Kidney epithelial cell (primary cell): Measurements from ENCODE around the gene BCL2L13. TPM values are rescaled to one million over a fixed set of nuclear protein-coding genes. Genes with fewer than 3 reads are reported as not detected.

Source experiments
- DNase-seq: peaks from one replicate; pipeline ENCODE4 v3.0.0-alpha.2; 2010; ENCODE audit warnings: low read depth
- H3K27me3 ChIP-seq: 2 replicates; pipeline ENCODE4 v1.6.0; 2011; ENCODE audit warnings: low read length; ENCODE audit not compliant: control insufficient read depth, insufficient read depth
- H3K36me3 ChIP-seq: 2 replicates; pipeline ENCODE4 v1.5.1; 2011; ENCODE audit warnings: low read length; ENCODE audit not compliant: control insufficient read depth, insufficient read depth
- H3K4me3 ChIP-seq: 2 replicates; pipeline ENCODE4 v1.5.1; 2011; ENCODE audit warnings: low read depth, mild to moderate bottlenecking, control low read depth, low read length
- total RNA-seq: library from RNA; depleted of rRNA; stranded (reverse); fragments of >200 nt; gene quantifications from 2 replicates; pipeline ENCODE4 v1.2.3, GENCODE V29; 2015
- TF ChIP-seq, protein P1 (sequence below): IDR thresholded peaks from 2 replicates; pipeline ENCODE4 v1.5.1; 2011; ENCODE audit warnings: mild to moderate bottlenecking, moderate library complexity, low read length, control low read depth, inconsistent platforms; ENCODE audit not compliant: insufficient read depth, poor library complexity, severe bottlenecking

BCL2L13 gene
- total RNA-seq, 1 donor from 2014 or later: 58.4 TPM

DNA sequence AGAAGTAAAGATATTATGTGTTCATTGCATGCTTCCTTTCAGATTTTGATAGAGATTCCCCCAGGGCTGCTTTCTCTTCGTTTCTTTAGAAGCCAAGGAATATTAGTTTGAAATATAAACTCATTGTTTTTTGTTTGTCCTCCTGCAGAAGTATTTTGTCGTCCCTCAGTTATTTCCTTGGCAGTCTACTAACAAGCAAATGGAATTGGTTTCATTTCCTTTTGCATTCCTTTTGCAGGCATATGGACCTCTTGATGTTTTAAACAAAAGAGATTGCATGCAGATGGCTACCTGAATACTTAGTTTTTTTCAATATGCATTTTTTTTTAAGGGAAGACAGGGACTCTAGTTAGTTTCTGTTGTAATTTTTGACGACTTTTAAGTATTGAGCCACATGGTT is 62.2 kb downstream of the BCL2L13 start:
- DNase-seq: no peak
- Histone ChIP-seq H3K36me3 (no peaks in the 10 kb centered on the region), H3K27me3 (no peaks in the 10 kb centered on the region), H3K4me3 (no peak overlapping the region)
- TF ChIP-seq, protein P1, sequence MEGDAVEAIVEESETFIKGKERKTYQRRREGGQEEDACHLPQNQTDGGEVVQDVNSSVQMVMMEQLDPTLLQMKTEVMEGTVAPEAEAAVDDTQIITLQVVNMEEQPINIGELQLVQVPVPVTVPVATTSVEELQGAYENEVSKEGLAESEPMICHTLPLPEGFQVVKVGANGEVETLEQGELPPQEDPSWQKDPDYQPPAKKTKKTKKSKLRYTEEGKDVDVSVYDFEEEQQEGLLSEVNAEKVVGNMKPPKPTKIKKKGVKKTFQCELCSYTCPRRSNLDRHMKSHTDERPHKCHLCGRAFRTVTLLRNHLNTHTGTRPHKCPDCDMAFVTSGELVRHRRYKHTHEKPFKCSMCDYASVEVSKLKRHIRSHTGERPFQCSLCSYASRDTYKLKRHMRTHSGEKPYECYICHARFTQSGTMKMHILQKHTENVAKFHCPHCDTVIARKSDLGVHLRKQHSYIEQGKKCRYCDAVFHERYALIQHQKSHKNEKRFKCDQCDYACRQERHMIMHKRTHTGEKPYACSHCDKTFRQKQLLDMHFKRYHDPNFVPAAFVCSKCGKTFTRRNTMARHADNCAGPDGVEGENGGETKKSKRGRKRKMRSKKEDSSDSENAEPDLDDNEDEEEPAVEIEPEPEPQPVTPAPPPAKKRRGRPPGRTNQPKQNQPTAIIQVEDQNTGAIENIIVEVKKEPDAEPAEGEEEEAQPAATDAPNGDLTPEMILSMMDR: no peak

DNA sequence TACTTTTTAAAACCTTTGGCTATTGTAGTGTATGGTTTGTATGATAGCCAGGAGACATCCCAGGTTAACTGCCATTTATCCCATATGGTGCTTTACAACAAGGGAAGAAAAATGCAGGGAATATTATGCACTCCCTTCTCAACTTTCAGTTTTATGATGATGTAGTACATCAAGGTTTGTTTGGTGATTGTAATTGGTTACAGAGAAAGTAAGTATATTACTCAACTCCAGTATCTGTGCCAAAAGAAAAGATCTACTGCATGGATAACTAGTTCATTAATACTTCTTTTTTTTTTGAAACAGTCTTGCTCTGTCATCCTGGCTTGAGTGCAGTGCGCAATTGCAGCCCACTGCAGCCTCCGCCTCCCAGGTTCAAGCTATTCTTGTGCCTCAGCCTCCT is 65.3 kb downstream of the BCL2L13 start:
- no peaks in the 10 kb centered on the region for H3K36me3 ChIP-seq
- H3K27me3 ChIP-seq: no peaks in the 10 kb centered on the region
- DNase-seq: no peak
- H3K4me3 ChIP-seq: no peak overlapping the region
- TF ChIP-seq, protein P1: no peak

DNA sequence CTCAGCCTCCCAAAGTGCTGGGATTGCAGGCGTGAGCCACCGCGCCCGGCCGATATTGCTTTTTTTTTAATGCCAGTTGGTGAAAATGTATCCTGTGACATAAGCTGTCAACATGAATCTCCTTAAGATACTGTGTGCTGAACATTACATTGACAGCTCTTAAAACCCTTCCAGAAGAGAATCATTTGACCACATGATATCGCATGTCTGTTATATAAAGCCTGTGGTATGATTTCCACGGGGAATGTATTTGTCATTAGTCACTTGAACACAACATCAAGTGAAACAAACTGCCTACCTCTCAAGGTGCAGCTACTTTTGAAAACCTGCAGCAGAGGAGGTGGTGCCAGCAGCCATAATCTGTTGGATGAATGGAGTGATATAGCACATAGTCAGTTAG is 67.0 kb downstream of the BCL2L13 start:
- Histone ChIP-seq H3K27me3 (no peaks in the 10 kb centered on the region), H3K36me3 (no peaks in the 10 kb centered on the region), H3K4me3 (no peak overlapping the region)
- TF ChIP-seq, protein P1: no peak
- no peak for DNase-seq

DNA sequence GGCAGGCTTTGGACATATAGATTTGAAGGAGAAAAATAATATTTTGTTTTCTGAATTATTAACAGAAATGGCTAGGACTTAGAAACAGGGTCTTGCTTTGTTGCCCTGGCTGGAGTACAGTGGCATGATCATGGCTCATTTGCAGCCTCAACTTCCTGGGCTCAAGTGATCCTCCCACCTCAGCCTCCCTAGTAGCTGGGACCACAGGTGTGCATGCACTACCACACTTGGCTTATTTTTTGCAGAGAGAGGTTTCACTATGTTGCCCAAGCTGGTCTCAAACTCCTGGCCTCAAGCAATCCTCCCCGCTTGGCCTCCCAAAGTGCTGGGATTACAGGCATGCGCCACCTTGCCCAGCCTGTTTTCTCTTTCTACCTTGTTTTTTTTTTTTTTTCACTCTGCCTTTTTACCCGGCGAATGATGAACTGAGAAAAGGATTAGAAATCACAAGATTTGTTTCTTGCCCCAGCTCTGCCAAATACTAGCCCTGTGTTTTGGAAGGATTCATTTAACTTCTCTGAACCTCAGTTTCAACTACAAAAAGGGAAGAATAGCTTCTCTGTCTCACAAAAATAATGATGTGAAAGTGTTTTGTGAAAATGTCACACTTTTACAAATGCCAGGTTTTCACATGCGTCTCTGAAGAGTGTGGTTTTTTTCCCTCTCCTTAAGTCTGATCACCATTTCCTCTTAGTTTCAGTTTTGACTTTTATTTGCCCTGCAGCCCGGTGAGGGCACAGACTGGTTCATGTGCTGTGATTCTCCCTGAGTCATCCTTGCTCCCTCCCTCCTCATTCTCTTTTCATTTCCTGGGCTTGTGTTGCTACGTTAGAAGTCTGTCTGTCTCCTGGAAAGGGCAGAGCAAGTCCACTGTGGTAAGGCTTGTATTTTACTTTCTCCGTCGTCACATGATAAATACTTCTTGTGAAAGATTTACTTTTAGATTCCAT is 67.7 kb downstream of the BCL2L13 start:
- DNase-seq: peak; percentile 82
- Histone ChIP-seq H3K36me3 (no peaks in the 10 kb centered on the region), H3K27me3 (no peaks in the 10 kb centered on the region), H3K4me3 (peak overlapping the region; percentile 16)
- TF ChIP-seq, protein P1: no peak

DNA sequence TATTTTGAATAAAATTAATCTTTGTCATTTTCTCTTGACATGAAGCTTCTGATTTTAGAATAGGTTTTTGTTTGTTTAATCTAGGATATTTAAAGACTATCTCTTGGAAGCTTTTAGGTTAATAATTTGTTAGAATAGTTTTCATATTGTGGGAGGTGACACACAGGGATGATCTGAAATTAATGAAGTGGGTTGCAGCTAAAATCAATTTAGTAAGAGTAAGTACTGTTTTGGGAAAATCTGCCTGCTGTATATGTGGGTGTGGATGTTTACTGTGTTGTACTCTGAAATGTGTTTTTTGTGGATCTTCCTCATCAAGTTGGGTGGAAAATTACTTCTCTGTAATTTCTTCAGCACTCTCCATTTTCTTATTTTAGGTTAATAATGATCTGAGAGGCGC is 68.4 kb downstream of the BCL2L13 start:
- Histone ChIP-seq H3K27me3 (no peaks in the 10 kb centered on the region), H3K4me3 (peak overlapping the region; percentile 16), H3K36me3 (no peaks in the 10 kb centered on the region)
- DNase-seq: no peak
- TF ChIP-seq, protein P1: no peak
